GM13976 (cell line): ENCODE results near the gene GABRG3.

Source experiments
- DNase-seq: peaks from one replicate; pipeline ENCODE4 v3.0.0; 2012; ENCODE audit warnings: low spot score
- in situ Hi-C: fragments of 300-500 bp; cut with MboI; formaldehyde crosslinking; loops from one replicate; pipeline ENCODE4 v1.12.0; 2022; ENCODE audit warnings: low sequenced_read_pairs, mixed read lengths, inconsistent platforms; ENCODE audit not compliant: unreplicated experiment
- TF ChIP-seq, protein P1 (sequence below): IDR thresholded peaks from 2 replicates; pipeline ENCODE4 v1.5.1; 2012; ENCODE audit warnings: borderline replicate concordance, mild to moderate bottlenecking; ENCODE audit not compliant: insufficient read depth; ENCODE audit errors: extremely low read depth, missing control alignments, control extremely low read depth

GABRG3 gene

DNA sequence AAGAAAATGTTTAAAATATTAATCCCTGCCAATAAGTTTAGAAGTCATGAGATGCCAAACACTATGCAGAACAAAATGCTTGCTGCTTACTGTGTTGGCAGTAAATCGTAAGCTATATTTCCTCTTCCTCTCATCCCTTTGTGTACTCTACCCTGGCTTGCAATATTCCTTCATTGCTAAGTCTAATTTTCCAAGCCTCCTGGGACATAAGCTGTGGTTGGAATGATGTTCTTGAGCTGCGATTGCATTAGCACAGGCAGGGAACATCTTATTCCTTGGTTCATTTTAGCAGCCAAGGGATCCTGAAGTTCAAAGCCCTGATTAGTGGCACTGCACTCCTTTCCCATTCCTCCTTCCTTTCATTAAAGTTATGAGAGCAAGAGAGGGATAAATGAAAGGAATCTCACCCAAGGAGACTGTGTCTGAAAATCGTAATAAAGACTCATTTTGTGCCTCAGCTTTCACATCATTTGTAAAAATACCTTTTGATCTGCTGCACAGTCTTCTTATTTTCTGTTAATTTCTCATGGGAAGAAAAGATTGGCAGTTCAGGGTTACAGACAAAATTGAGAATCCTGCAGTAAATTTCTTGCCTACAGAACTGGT is 592.9 kb downstream of the GABRG3 start:
- DNase-seq: no peak
- in situ Hi-C loops: no loop called here
- TF ChIP-seq, protein P1, sequence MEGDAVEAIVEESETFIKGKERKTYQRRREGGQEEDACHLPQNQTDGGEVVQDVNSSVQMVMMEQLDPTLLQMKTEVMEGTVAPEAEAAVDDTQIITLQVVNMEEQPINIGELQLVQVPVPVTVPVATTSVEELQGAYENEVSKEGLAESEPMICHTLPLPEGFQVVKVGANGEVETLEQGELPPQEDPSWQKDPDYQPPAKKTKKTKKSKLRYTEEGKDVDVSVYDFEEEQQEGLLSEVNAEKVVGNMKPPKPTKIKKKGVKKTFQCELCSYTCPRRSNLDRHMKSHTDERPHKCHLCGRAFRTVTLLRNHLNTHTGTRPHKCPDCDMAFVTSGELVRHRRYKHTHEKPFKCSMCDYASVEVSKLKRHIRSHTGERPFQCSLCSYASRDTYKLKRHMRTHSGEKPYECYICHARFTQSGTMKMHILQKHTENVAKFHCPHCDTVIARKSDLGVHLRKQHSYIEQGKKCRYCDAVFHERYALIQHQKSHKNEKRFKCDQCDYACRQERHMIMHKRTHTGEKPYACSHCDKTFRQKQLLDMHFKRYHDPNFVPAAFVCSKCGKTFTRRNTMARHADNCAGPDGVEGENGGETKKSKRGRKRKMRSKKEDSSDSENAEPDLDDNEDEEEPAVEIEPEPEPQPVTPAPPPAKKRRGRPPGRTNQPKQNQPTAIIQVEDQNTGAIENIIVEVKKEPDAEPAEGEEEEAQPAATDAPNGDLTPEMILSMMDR: no peak

DNA sequence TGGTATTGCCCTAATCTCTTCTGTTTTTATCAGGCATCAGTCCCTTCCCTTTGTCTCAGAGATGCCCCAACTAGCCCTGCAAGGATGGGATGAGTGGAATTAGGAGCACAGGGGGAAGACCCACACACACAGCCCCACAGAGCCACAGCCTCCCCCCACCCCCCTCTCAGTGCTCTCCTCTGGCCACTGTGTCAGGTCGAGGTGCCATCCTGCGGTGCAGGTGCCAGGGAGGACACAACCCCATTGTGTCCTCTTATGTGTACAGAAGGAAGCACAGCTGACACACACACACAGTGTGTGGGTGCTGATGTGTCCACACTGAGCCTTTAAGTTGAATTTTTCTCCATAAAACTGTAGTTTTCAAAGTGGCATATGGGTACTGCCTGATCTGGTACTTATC is 593.7 kb downstream of the GABRG3 start:
- DNase-seq: no peak
- TF ChIP-seq, protein P1: no peak
- in situ Hi-C loops: no loop called here

DNA sequence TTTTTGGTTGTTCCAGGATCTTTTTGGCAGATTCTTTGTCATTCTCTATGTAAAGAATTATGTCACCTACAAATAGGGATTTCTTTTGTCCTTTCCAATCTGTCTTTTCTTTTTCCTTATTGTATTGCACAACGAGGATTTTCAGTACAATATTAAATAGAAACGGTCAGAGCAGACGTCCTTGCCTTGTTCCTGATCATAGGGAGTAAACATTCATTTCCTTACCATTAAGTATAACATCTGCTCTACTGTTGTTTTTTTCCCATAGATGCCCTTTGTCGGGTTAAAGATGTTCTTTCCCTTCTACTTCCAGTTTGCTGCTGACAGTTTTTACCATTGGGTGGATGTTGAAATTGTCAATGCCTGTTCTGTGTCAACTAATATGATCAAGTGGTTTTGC is 599.8 kb downstream of the GABRG3 start:
- DNase-seq: no peak
- TF ChIP-seq, protein P1: no peak
- in situ Hi-C loops: no loop called here

DNA sequence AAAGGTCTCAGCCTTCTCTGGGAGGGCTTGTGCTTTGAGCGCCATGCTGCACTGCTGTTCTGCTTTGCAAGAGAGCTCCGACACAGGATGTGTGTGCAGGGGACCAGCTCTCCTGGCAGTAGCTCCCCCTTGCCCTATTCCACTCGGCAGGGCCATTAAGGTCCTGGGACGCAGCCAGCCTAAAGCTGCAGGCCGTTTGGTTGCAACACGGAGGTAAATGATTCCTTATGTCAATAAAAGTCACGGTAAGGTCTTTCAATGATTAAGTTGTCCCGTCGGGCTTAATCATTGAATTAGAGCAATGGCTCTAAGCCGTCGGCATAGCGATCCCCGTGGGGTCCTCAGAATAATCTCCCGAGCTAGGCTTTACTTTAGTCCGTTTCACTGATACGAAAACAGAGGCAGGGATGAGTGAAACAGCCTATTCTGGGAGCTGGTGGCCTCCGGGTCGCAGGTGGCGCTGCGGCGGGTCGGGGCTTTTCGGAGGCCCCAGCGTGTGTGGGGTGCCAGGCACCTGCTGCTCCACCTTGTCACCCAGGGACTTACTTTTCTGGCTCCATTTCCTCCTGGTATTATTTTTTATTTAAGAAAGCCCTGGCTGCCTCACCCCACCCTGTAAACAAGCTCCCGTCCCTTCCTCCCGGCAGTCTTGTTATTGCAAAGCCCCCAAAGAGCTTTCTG is 603.0 kb downstream of the GABRG3 start:
- DNase-seq: no peak
- in situ Hi-C loops: no loop called here
- TF ChIP-seq, protein P1: no peak

DNA sequence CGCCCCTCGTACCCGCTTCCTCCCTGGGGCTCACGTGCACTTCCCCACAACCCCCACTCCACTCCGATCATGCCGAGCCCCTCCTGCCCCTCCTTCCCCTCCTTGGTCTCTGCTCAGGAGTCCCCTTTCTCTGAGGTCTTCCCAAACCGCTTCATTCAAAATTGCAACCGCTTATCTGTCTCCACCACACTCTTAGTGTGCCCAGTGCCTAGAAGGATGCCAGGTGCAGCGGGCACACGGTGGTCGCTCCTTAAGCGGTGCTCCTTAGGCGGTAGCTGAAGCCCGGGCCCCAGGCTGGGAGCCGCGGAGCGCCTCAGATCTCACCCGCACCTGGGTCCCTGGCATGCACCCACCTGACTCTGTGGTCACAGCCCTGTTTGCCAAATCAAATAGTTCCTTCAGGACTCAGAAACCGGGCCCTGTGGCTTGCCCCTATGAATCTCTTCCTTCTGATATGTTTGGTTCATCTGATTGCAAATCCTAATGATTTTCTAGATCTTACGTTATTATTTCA is 603.6 kb downstream of the GABRG3 start:
- no peak for DNase-seq
- TF ChIP-seq, protein P1: no peak
- in situ Hi-C loops: no loop called here

DNA sequence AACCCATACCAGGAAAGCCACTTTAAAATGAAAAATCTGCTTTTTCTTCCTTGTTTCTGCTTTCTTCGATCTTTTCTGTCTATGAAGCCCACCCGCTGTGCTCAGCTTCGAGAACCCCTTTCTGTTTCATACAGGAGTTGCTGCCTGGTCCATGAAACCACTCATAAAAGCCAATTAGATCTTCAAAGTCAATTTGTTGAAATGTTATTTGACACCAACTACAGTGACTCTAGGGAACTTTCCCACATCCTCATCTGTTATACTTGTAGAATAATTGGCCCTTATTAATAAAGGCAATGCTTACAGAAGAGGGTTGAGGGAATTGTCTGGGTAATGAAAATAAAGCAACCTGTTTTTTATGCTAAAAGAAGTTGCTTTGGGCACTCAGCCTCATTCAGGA is 604.5 kb downstream of the GABRG3 start:
- DNase-seq: no peak
- in situ Hi-C loops: no loop called here
- TF ChIP-seq, protein P1: no peak

DNA sequence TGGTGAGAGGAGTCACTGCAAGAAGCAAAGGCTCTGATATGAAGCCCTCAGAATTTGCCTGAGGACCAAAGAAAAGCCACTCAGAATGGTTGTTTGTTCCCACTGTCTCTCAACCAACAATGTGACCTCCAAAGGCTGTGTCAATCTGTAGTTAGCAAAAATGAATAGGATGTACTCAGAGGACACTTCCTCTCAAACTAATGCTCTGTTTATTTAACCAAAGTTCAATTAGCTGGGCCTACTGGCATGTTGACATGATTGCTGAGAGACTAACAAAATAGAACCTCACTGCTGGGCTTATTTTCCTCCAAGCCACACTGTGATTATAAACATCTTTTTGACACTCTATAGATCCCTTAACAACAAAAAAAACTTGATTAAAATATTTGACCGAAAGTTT is 605.6 kb downstream of the GABRG3 start:
- in situ Hi-C loops: no loop called here

More for the DNA sequence above, 605.6 kb downstream of the GABRG3 start:
- no peak for DNase-seq
- TF ChIP-seq, protein P1: no peak
